ENCODE measurements around the gene APOL2.

- TF ChIP-seq CTCF (IDR thresholded peaks at IDR 0.05) (no peak), POLR2A (IDR thresholded peaks at IDR 0.05) (no peak)
These were observed 41.1 kb upstream of the APOL2 start for GRCh38 chr22:36280379-36280778.
